ENCODE measurements around the gene TESK2. TPM values are rescaled to one million over a fixed set of nuclear protein-coding genes. Genes with fewer than 3 reads are reported as not detected.
"Not testable (repeated sequence)": the region's sequence is repeated elsewhere in the genome, so short reads cannot be mapped to it uniquely, and the experiment has no call there.

The TESK2 gene
- total RNA-seq, 1 donor = 2.2 TPM

GRCh38 chr1:45397285-45397684 is 93.7 kb downstream of the TESK2 start:
- no peak for TF ChIP-seq CTCF (IDR thresholded peaks at IDR 0.05; ENCODE audit: insufficient read depth, low read depth, low read length)
- H3K4me3 ChIP-seq (ENCODE audit: low read depth, low read length) = no peak overlapping the region
- DNase-seq (ENCODE audit: low read depth) = no peak

GRCh38 chr1:45395582-45395981 is 95.4 kb downstream of the TESK2 start:
- no peak for TF ChIP-seq CTCF (IDR thresholded peaks at IDR 0.05; ENCODE audit: insufficient read depth, low read depth, low read length)

GRCh38 chr1:45395051-45395450 is 95.9 kb downstream of the TESK2 start:
- H3K4me3 ChIP-seq (ENCODE audit: low read depth, low read length) = no peak overlapping the region
- TF ChIP-seq CTCF (IDR thresholded peaks at IDR 0.05; ENCODE audit: insufficient read depth, low read depth, low read length) = no peak
- DNase-seq (ENCODE audit: low read depth) = no peak

More at GRCh38 chr1:45395582-45395981, 95.4 kb downstream of the TESK2 start:
- H3K4me3 ChIP-seq (ENCODE audit: low read depth, low read length) = no peak overlapping the region
- no peak for DNase-seq (ENCODE audit: low read depth)

- DNase-seq (ENCODE audit: low read depth) = no peak
- no peak overlapping the region for H3K4me3 ChIP-seq (ENCODE audit: low read depth, low read length)
- no peak for TF ChIP-seq CTCF (IDR thresholded peaks at IDR 0.05; ENCODE audit: insufficient read depth, low read depth, low read length)
Observed at GRCh38 chr1:45394342-45394741, 96.6 kb downstream of the TESK2 start.

GRCh38 chr1:45393718-45394302 is 97.2 kb downstream of the TESK2 start:
- H3K4me3 ChIP-seq (ENCODE audit: low read depth, low read length) = no peak overlapping the region
- no peak for DNase-seq (ENCODE audit: low read depth)
- TF ChIP-seq CTCF (IDR thresholded peaks at IDR 0.05; ENCODE audit: insufficient read depth, low read depth, low read length) = no peak

GRCh38 chr1:45386219-45386618 is 104.7 kb downstream of the TESK2 start:
- H3K4me3 ChIP-seq (ENCODE audit: low read depth, low read length) = no peak overlapping the region
- no peak for TF ChIP-seq CTCF (IDR thresholded peaks at IDR 0.05; ENCODE audit: insufficient read depth, low read depth, low read length)
- DNase-seq (ENCODE audit: low read depth) = no peak

GRCh38 chr1:45385302-45385701 is 105.7 kb downstream of the TESK2 start:
- DNase-seq (ENCODE audit: low read depth) = no peak

GRCh38 chr1:45384213-45384612 is 106.8 kb downstream of the TESK2 start:
- H3K4me3 ChIP-seq (ENCODE audit: low read depth, low read length); DNase-seq (ENCODE audit: low read depth): not testable (repeated sequence)

More at GRCh38 chr1:45385302-45385701, 105.7 kb downstream of the TESK2 start:
- no peak for TF ChIP-seq CTCF (IDR thresholded peaks at IDR 0.05; ENCODE audit: insufficient read depth, low read depth, low read length)
- H3K4me3 ChIP-seq (ENCODE audit: low read depth, low read length) = no peak overlapping the region
